GM20000 (cell line): Measurements from ENCODE around the gene NDUFS6.

Experiments used
- DNase-seq: peaks from one replicate; pipeline ENCODE4 v3.0.0; 2012; ENCODE audit warnings: low spot score
- CTCF ChIP-seq: IDR thresholded peaks from 2 replicates; pipeline ENCODE4 v1.5.1; 2012; ENCODE audit warnings: mild to moderate bottlenecking, control low read depth; ENCODE audit errors: extremely low read depth, missing control alignments

The NDUFS6 gene

DNA sequence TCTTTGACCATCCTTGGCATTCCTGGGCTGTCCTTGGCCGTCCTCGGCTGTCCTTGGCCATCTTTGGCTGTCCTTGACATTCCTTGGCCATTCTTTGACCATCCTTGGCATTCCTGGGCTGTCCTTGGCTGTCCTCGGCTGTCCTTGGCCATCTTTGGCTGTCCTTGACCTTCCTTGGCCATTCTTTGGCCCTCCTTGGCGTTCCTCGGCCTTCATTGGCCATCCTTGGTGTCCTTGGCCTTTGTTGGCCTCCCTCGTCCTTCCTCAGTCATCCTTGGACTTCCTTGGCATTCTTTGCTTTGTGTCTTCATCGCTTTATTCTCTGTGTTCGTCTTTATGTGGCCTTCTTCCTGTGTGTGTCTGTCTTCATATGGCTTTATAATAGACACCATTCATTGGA is 20.7 kb downstream of the NDUFS6 start:
- TF ChIP-seq CTCF, result no peak
- DNase-seq, result no peak

- no peak for TF ChIP-seq CTCF
- DNase-seq, result no peak
Measured at GRCh38 chr5:1823381-1824034, 22.3 kb downstream of the NDUFS6 start.

- no peak for DNase-seq
- no peak for TF ChIP-seq CTCF
Measured at GRCh38 chr5:1824109-1824821, 23.1 kb downstream of the NDUFS6 start.

DNA sequence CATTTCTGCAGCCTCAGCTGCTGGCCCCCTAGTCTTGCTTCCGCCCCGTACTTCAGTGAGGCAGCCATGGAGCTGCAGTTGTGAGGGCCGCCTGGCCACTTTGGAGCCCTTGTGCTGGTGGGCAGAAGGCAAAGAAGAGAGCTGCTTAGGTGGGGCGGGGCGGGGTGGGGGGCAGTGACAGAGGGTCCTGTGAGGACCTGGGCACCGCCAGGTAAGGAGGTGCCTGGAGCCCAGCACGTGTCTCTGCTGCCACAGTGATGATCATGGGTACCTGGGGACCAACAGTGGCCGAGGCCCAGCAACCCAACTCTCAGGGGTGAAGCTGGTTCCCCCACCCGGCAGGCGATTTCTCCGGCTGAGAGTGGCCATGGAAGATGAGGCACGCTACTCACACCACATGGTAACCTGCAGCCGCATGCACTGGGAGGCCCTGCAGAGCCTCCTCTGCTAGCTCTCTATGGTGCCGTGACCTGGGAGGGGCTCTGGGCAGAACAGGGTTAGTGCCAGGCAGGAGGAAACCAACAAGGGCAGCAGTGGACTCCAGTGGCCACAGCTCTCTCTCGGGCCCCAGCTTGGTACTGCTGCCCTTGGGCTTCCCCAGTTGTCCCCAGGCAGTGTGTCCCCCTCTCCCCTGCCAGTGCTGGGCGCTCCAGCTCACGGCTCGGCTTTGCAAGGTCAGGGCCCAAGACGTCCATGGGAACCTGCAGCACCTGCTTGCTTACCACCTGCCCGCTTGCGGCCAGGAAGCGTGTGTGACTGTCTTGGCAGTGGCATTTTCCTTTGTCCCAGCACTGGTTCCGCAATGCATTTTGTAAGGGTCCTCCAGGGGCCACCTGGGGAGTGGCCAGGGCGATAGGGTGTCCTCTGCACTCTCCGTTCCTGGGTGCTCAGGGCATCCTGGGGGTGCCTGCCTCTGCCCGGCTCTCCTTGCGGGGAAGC is 24.0 kb downstream of the NDUFS6 start:
- no peak for DNase-seq
- TF ChIP-seq CTCF, result no peak

DNA sequence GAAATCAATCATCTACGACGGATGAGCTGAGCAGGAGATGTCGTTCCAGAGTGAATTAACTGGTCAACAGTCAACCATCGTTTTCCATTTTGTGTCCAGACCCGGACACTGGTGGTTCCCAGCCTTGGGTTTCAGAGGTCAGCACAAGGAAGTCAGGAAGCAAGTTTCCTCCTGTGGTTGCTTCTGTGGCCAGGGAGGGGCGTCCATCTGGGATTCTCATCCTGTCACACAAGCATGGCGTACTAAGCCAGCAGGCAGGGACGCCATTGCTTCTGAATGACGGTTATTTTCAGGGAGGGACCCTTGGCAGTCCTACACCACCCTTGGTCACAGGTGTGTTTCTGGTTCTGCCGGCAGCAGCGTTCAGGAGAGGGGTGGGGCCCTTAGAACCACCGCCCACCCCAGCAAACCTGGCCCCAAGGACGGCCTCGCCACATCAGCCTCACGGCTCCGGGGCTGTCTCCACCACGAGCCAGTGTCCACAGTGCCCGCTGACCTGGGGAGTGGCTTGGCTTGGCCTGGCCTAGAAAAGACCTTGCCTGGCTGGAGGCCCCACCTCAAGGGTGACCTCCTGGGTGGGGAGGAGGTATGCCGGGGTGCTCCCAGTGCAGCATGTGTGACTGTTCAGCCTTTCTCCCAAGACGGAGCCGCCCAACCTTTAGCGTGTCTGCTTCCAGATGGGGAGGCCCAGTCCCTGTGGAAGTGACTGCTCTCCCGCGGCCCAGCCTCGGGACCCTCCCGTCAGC is 25.2 kb downstream of the NDUFS6 start:
- no peak for TF ChIP-seq CTCF
- DNase-seq, result no peak

GRCh38 chr5:1827025-1827885 is 26.0 kb downstream of the NDUFS6 start:
- no peak for TF ChIP-seq CTCF
- DNase-seq, result no peak
